BJ (cell line): Measurements from ENCODE around the gene AGXT. TPM values are rescaled to one million over a fixed set of nuclear protein-coding genes. Genes with fewer than 3 reads are reported as not detected.

Experiments used
- CTCF ChIA-PET: fragments of 350-600 bp; formaldehyde crosslinking; extraction: SDS; loops from one replicate; lab custom pipeline; 2021; ENCODE audit warnings: antibody characterized with exemption, inconsistent platforms; lab: Yijun Ruan, JAX
- POLR2A ChIA-PET: fragments of 300-600 bp; sonication (Branson Sonifier 250); formaldehyde crosslinking; extraction: SDS; loops from one replicate; lab custom pipeline; 2021; ENCODE audit warnings: antibody characterized with exemption; lab: Charles Lee
- DNase-seq: peaks from one replicate; pipeline ENCODE4 v3.0.0-alpha.2; 2011; ENCODE audit warnings: low read depth
- H3K27me3 ChIP-seq: 2 replicates; pipeline ENCODE4 v1.6.0; 2011; ENCODE audit warnings: low read length; ENCODE audit not compliant: control insufficient read depth, insufficient read depth
- H3K36me3 ChIP-seq: 2 replicates; pipeline ENCODE4 v1.5.1; 2011; ENCODE audit warnings: low read length; ENCODE audit not compliant: control insufficient read depth, insufficient read depth
- H3K4me3 ChIP-seq: 2 replicates; pipeline ENCODE4 v1.5.1; 2011; ENCODE audit warnings: low read depth, mild to moderate bottlenecking, control low read depth, low read length
- polyA plus RNA-seq: library from polyadenylated mRNA; depleted of rRNA; stranded (reverse); fragments of >200 nt; gene quantifications from 2 replicates; pipeline ENCODE4 v1.2.3, GENCODE V29; 2011
- TF ChIP-seq, protein P1 (sequence below): IDR thresholded peaks from 2 replicates; pipeline ENCODE4 v1.5.1; 2011; ENCODE audit warnings: low read depth, mild to moderate bottlenecking, control low read depth, inconsistent platforms, low read length, moderate library complexity; ENCODE audit not compliant: insufficient read depth

The AGXT gene
- polyA plus RNA-seq, 1 experiment: not detected

DNA sequence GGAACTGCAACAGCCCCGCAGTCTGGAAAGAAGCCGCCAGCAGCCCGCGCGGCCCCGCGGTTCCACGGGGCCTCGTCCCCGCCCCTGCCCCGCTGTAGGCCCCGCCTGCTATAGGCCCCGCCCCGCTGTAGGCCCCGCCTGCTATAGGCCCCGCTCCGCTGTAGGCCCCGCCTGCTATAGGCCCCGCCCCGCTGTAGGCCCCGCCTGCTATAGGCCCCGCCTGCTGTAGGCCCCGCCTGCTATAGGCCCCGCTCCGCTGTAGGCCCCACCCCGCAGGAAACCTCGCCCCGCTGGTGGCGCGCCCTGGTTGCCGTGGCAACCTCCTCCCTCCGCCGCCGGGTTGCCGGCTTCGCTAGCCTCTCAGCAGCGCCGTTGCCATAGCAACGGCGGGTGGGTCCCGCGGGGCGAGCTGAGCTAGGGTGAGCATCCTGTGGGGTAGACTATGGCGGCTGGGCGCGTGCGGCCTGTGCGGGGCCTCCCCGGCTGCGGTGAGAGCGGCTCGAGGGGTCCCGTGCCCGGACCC lies 36.4 kb upstream of the AGXT start:
- POLR2A ChIA-PET: no interaction called here
- peaks cover 8% of the 10 kb centered on the region for H3K27me3 ChIP-seq
- CTCF ChIA-PET: interaction anchor here (0.7 to 1.0 kb wide), 3 partner anchors 17 to 158 kb away, joined by 3 to 4 read pairs (median 3); no protein-coding TSS in a partner anchor
- H3K4me3 ChIP-seq: peak overlapping the region; percentile 27
- H3K36me3 ChIP-seq: no peaks in the 10 kb centered on the region
- DNase-seq: peak; percentile 31
- TF ChIP-seq, protein P1, sequence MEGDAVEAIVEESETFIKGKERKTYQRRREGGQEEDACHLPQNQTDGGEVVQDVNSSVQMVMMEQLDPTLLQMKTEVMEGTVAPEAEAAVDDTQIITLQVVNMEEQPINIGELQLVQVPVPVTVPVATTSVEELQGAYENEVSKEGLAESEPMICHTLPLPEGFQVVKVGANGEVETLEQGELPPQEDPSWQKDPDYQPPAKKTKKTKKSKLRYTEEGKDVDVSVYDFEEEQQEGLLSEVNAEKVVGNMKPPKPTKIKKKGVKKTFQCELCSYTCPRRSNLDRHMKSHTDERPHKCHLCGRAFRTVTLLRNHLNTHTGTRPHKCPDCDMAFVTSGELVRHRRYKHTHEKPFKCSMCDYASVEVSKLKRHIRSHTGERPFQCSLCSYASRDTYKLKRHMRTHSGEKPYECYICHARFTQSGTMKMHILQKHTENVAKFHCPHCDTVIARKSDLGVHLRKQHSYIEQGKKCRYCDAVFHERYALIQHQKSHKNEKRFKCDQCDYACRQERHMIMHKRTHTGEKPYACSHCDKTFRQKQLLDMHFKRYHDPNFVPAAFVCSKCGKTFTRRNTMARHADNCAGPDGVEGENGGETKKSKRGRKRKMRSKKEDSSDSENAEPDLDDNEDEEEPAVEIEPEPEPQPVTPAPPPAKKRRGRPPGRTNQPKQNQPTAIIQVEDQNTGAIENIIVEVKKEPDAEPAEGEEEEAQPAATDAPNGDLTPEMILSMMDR: no peak

- ChIA-PET CTCF (interaction anchor here (0.9 to 1.4 kb wide), 3 partner anchors 17 to 319 kb away, joined by 3 to 4 read pairs (median 4); no protein-coding TSS in a partner anchor), POLR2A (no interaction called here)
- TF ChIP-seq, protein P1: no peak
- Histone ChIP-seq H3K36me3 (no peaks in the 10 kb centered on the region), H3K4me3 (no peak overlapping the region), H3K27me3 (peaks cover 13% of the 10 kb centered on the region)
- DNase-seq: no peak
Measured at GRCh38 chr2:240832921-240833494, 35.6 kb upstream of the AGXT start.

DNA sequence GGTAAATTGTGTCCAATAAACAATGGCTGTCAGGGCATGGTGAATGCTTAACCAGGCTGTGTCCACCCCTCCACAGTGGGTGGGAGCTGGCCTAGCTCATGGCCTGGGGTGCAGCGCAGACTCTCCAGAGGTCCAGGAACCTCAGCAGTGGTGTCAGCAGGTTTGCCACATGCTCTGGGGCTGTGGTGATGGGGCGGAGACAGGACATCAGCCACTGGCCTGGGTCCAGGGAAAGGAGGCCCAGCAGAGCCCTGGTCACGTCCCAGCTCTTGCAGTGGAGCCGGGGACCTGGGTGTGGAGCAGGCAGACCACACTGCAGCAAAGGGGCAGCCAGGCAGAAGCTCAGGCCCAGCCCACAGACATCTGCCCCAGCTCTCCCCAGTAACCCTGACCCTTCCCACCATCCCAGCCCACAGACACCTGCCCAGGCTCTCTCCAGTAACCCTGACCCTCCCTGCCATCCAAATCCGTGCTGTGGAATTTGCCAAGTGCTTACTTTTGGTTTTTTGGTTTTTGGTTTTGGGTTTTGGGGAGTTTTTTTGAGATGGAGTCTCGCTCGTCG lies 34.8 kb upstream of the AGXT start:
- CTCF ChIA-PET: interaction anchor here (1.4 to 1.8 kb wide), 2 partner anchors 18 to 320 kb away, joined by 4 to 8 read pairs; no protein-coding TSS in a partner anchor
- POLR2A ChIA-PET: no interaction called here
- H3K27me3 ChIP-seq: peaks cover 13% of the 10 kb centered on the region
- DNase-seq: no peak
- H3K4me3 ChIP-seq: no peak overlapping the region
- no peaks in the 10 kb centered on the region for H3K36me3 ChIP-seq
- TF ChIP-seq, protein P1: no peak

GRCh38 chr2:240834377-240834975 lies 34.1 kb upstream of the AGXT start:
- no peak for DNase-seq
- TF ChIP-seq, protein P1: no peak
- CTCF ChIA-PET: interaction anchor here (1.4 to 1.8 kb wide), 2 partner anchors 17 to 320 kb away, joined by 4 to 8 read pairs; no protein-coding TSS in a partner anchor
- H3K4me3 ChIP-seq: no peak overlapping the region
- H3K27me3 ChIP-seq: peaks cover 13% of the 10 kb centered on the region
- no peaks in the 10 kb centered on the region for H3K36me3 ChIP-seq
- POLR2A ChIA-PET: no interaction called here

- H3K4me3 ChIP-seq: no peak overlapping the region
- no peak for DNase-seq
- H3K36me3 ChIP-seq: no peaks in the 10 kb centered on the region
- TF ChIP-seq, protein P1: no peak
- H3K27me3 ChIP-seq: peaks cover 13% of the 10 kb centered on the region
- ChIA-PET CTCF (interaction anchor here (1.7 kb wide), 1 partner anchor 16 kb away, joined by 9 read pairs; no protein-coding TSS in a partner anchor), POLR2A (no interaction called here)
Measured at GRCh38 chr2:240835528-240835927, 33.1 kb upstream of the AGXT start.
